ENCODE results near the gene CPLANE1.
"Not testable (repeated sequence)": the region's sequence is repeated elsewhere in the genome, so short reads cannot be mapped to it uniquely, and the experiment has no call there.

CPLANE1 gene

DNA sequence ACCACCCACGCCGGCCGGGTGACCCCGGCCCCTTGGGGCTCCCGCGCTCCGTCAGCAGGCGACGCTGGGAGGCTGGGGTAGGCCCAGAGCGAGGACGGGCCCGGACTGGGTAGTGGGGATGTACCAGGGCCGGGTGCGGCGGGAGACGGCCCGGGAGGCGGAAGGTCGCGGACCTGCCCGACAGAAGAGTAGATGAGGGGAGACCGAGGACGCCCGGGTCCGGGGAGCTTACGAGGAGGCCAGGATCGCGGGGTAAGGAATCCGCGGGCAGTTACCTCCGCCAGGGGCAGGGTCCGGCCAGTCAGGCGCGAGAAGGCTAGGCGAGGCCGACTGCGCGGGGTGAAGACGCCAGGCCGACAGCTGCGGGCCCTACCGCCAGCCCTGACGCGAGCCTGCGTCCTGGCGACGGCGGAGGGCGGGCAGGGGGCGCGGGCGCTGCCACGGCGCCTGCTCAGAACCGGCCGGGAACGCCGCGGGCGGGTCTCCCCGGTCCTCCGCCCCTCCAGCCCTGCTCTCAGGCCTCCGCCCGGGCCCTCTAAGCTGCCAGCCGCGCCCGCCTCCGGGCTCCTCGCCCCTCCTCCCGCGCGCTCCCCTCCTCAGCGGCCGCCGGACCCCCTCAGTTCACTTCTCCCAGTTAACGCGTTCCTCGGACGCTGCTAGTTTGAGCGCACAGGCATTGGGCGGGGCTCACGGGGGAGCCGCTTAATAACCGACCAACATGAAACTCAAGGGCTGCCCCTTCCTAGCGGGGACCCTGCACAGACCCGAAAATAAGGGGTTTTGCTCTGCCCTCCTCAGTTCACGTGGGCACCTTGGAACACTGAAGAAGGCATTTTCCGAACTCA lies at the start of gene CPLANE1:
Gene CPLANE1, minus strand, starts transcription at position 407 of the 845 bp plus-strand sequence. CDS start 1,678 bp downstream, outside the sequence.
- DNase-seq, result peak; percentile 69 to 79

DNA sequence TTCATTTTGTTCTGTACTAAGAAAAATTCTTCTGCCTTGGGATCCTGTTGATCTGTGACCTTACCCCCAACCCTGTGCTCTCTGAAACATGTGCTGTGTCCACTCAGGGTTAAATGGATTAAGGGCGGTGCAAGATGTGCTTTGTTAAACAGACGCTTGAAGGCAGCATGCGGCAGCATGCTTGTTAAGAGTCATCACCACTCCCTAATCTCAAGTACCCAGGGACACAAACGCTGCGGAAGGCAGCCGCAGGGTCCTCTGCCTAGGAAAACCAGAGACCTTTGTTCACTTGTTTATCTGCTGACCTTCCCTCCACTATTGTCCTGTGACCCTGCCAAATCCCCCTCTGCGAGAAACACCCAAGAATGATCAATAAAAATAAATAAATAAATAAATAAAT lies 47.1 kb upstream of the CPLANE1 start:
- not testable (repeated sequence) for DNase-seq

DNA sequence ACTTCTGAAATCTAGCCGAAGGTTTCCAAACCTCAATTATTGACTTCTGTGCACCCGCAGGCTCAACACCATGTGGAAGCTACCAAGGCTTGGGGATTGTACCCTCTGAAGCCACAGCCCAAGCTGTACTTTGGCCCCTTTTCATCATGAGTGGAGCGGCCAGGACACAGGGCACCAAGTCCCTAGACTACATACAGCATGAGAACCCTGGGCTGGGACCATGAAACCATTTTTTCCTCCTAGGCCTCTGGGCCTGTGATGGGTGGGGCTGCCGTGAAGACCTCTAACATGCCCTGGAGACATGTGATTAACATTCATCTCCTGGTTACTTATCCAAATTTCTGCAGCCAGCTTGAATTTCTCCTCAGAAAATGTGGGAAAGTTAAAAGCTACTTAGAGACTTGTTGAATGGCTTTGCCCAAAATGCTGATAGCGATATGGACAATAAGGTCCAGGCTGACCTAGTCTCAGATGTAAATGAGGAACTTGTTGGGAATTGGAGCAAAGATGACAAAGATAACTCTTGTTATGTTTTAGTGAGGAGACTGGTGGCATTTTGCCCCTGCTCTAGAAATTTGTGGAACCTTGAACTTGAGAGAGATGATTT lies 34.1 kb upstream of the CPLANE1 start:
- DNase-seq, result no peak

DNA sequence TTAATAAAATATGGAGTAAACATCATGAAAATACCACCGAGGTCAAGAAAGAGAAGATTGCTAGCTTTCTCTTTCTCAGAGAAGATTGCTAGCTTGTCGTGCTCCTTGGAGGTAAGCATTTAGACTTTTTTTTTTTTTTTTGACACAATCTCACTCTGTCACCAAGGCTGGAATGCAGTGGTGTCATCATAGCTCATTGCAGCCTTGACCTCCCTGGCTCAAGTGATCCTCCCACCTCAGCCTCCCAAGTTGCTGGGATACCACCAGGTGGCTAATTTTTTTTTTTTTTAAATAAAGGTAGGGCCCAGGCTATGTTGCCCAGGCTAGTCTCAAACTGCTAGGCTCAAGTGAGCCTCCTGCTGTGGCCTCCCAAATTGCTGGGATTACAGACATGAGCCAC lies 26.3 kb upstream of the CPLANE1 start:
- DNase-seq, result no peak

DNA sequence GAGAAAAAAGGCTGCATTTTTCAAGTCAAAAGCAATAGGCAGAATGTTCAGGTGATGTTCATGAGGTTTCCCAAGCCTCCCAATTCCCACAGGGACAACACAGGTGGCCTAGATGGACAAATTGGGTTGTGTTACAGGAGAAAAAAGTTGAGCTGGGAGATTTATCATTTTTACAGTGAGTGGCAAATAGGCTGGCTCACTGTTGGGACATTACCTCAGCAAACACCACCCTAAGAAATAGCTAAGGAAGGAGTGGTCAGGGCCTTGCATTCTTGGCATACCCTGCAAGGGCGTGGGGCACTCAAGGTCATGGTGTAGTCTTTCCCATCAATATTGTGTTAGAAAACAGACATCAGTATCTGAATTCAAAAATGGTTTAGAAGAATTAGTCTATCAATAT lies 23.3 kb upstream of the CPLANE1 start:
- no peak for DNase-seq

DNA sequence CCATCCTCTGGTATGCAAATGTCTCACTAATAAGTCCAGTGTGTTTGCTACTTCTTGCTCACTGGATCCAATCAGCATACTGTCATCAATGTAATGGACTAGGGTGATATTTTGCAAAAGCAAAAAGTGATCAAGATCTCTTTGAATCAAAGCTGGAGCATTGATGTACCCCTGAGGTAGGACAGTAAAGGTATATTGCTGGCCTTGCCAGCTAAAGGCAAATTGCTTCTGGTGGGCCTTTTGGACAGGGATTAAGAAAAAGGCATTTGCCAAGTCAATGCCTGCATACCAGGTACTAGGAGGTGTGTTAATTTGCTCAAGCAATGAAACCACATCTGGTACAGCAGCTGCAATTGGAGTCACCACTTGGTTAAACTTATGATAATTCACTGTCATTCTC lies 18.9 kb upstream of the CPLANE1 start:
- not testable (repeated sequence) for DNase-seq

DNA sequence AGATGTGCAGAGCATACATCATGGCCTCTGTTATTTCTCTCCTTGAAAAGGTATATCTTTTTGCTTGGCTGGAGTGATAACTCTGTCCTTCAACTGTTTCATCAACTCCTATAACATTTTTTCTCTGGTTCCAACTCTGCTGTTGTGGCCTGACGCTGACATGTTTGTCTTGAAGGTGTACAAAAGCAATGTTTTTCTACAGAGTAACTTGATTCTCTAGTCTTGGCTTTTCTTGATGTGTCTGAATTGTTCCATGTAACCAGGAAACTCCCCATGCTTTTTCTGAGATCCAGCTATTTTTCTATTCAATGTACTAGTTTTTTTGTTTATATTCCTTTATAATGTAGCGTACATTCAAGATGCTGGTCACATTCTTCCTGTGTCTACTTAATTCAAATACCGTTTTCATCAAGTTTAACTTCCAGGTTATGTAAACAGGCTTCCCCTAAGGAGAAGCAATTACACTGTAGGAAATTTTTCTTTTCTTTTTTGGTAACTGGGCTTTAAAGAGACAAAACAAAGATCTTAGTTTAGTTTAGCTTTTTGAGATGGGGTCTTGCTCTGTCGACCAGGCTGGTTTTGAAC lies 6.7 kb upstream of the CPLANE1 start:
- no peak for DNase-seq

DNA sequence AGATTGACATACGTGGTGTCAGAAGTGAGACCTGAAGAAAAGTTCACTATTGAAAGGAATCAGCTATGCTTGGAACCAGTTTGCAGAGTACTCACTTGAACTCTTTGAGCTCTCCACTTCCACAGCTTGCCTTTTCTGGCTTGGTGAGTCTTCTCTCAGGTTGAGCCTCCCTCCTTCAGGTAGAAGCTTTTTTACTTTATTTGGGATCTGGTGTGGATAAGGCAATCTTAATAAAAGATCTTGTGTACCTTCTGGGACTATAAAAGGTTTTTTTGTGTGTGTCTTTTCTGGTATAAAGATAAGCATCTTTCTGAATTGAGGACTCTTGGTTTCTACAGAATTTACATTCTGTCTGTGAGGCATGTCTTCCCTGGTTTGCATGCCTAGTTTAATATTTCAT lies 5.4 kb upstream of the CPLANE1 start:
- no peak for DNase-seq

DNA sequence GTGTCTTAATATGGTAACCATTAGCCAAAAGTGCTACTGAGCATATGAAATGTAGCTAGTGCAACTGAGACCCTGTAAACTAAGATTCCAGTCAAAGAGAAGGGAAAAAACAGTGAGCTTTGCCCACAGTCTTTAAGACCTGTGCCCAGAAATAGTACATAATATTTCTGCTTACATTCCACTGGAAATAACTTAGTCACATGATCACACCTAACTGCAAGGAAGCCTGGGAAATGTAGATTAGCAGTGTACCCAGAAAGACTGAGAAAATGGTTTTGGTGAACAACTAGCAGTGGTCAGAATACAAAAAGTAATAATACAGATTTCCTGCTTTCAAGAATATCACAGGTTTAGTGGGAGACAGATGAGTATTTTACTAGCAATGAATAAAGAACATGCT lies 2.5 kb upstream of the CPLANE1 start:
- DNase-seq, result no peak

DNA sequence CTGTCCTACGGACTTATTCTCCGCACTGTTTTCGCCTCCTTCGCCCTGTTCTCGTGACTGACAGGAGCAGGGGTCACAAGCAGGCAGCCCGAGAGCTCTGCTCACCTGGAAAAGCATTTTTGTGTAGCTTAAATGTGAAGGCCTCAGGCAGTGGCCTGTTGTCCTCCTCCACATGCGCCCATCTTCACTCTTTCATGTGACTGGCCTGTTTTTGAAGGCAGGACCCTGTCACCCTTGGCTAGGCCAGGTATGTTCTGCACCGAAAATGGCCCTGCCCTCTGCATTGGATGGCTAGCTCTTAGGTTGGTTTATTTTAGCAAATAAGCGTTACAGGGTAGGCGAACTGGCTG lies 614 bp upstream of the CPLANE1 start:
- no peak for DNase-seq

DNA sequence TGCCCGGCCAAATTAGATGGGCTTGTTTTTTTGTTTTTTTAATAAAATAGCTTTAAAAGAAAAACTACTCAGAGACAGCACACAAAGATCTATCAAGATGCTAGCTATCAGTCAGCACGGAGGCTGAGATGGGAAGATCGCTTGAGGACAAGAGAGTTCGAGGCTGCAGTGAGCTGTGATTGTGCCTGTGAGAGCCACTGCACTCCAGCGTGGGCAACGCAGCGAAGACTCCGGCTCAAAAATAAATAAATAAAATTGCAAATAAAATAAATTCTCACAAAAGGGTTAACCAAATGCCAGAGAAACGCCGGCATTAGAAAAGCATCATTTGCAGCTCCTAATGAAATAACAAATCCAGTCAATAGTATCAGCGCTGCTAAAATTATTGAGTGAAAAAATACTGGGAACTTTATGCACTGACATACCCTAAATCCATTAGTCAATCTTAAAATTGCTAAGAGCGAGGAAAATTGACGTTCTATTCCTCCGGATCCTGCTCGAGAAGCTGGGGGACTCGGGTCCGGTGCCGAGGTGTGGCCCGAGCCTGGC lies 681 bp downstream of the CPLANE1 start:
- DNase-seq, result peak in 1 of 2 experiments; percentile 23

DNA sequence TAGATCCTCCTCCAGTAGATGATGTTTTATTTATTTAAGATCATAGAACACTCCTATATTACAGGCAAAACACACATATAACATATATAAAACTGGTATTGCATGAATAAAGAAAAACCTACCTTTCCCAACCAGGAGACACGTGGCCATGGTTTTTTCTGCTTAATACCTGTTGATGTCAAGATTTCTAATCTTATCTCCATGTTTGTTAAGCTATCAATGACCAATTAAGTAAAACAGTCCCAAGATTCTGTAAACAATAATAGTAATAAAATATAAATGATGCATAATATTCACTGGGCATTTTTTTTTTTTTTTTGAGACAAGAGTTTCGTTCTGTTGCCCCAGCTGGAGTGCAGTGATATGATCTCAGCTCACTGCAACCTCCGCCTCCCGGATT lies 1.7 kb downstream of the CPLANE1 start:
- DNase-seq, result no peak

DNA sequence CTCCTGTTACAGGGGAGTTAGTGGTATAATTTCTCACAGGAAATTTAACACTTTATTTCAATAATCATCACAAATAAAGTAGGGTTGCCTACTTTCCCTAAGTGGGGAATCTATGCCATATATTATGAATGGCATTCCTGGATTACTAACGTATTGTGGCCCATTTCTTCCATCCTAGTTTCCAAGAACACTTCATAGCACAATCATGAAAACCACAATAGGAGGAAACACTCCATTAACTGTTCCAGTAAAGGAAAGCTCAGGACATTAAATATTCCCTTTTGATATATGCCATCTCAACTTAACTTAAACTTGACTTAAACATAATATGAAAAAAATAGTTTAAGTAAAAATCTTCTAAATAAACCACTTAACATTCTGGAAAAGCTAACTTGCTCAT lies 2.1 kb downstream of the CPLANE1 start:
- DNase-seq, result no peak

DNA sequence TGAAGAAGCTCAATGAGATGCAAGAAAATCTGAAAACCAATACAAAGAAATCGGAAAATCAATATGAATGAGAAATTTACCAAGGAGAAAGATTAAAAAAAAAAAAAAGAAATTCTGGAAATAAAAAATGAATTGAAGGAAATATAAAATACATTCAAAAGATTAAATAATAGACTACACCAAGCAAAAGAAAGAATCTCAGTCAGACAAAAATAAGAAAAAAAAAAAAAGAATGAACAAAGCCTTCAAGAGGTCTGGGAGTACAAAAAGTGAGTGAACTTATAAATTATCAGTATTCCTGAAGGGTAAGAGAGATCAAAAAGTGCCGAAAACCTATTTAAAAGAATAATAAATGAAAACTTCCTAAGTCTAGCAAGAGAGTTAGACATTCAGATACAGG lies 14.9 kb downstream of the CPLANE1 start:
- DNase-seq, result no peak

DNA sequence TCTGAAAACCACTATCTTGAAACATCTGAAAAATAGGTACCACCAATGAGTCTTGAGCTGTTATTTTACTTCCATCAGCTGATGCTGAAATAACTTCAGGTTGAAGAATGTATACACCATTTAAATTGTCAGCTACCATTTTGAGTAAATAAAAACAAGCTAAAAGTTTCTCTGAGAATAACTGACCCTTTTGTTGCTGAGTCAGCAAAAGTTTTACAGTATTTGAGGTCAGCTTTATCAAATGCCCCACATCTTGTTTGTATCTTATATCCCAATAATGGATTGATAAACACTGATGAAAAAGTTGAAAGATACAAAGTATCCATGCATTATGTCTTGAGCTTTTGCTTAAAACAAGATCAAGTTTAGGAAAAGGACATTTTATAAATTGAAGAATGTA lies 22.8 kb downstream of the CPLANE1 start:
- no peak for DNase-seq

DNA sequence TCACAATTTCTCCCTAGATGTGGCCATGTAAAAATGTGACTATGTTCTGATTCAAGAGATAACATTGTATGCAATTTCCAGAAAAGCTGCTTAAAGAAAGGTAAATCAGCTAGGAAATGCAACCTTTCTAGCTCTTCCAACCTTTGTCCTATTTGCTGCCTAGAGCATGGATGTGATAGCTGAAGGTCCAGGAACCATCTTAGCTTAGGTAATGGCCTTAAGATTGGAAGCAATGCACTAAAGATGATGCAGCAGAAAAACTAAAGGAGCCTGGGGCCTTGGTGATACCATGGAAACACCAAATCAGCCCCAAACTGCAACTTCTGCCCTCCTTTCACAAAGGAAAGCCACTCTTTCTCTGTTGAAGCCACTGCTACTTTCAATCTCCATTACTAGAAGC lies 27.0 kb downstream of the CPLANE1 start:
- DNase-seq, result no peak

DNA sequence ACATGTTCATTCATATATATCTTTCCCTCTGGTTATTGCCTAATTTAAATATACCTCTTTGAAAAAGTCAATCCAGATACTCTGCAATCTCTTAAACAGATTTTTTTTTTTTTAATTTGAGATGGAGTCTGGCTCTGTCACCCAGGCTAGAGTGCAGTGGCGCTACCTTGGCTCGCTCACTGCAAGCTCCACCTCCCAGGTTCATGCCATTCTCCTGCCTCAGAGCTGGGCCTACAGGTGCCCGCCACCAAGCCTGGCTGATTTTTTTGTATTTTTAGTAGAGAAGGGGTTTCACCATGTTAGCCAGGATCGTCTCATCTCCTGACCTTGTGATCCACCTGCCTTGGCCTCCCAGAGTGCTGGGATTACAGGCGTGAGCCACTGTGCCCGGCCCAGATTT lies 28.8 kb downstream of the CPLANE1 start:
- not testable (repeated sequence) for DNase-seq

DNA sequence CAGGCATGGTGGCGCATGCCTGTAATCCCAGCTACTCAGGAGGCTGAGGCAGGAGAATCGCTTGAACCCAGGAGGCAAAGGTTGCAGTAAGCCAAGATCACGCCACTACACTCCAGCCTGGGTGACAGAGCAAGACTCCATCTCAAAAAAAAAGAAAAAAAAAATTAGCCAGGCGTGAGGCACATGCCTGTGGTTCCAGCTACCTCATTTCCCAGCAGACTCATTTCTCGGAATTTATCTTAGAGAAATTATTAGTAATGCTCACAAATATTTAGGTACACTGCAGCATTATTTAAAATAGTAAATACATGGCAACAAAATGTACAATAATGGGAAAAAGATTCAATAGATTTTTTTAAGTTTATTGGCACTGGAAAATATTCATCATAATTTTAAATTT lies 29.8 kb downstream of the CPLANE1 start:
- DNase-seq, result not testable (repeated sequence)

DNA sequence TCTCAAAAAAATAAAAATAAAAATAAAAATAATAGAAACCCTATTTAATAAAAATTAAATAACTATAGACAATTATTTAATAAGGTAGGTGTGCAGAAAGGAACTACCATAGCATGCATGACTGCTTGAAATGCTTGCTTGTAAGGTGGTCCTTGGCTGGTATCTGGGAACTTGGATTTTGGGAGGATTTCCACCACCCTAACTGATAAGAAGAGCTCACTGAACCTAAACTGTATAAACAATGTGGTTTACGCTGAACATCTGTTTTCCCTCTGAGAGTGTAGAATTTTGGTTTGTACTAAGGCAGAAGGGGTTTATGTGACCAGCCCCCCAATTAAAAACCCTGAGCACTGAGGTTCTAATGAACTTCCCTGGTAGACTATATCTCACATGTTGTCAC lies 31.2 kb downstream of the CPLANE1 start:
- DNase-seq, result no peak

DNA sequence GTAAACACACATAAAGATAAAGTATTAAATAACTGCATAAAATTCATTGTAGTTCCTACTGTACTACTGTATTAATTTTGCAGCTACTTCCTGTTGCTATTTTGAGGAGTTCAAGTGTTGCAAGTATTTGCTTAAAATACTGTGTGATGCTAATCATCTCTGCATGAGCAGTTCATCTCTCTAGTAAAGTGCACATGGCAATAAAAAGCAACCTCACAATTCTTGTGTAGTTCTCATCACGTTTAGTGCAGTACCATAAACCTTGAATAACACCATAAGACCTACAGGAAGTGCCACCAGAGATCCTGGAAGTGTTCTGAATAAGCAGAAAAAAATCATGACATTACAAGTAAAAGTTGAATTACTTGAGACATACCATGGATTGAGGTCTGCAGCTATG lies 34.6 kb downstream of the CPLANE1 start:
- DNase-seq, result no peak

DNA sequence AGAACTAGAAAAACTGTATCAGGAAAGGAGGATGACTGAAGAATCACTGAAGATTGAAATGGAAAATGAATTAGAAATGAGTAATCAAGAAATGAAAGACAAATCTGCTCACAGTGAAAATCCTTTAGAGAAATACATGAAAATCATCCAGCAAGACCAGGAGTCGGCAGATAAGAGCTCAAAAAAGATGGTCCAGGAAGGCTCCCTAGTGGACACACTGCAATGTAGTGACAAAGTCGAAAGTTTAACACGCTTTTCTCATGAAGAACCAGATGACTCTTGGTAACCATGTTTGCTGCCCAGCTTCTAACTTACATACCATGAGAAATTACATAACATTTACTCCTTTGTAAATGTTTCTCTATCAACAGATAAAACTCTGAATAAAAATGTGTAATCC lies 37.1 kb downstream of the CPLANE1 start:
- no peak for DNase-seq

DNA sequence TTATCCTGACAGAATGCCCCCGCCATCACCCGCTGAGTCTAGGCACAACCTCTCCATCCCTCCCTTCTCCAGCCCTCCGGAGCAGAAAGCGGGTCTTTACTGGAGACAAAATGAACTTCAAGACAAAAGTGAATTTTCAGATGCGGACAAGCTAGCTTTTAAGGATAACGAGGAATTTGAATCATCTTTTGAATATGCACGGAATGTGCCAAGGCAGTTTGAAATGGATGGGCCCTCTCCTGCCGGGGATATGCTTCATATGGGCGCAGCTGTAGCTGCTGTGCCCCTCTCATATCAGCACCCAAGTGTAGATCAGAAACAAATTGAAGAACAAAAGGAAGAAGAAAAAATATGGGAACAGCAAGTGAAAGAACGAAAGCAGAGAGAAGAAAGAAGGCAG lies 37.5 kb downstream of the CPLANE1 start:
- DNase-seq, result no peak

DNA sequence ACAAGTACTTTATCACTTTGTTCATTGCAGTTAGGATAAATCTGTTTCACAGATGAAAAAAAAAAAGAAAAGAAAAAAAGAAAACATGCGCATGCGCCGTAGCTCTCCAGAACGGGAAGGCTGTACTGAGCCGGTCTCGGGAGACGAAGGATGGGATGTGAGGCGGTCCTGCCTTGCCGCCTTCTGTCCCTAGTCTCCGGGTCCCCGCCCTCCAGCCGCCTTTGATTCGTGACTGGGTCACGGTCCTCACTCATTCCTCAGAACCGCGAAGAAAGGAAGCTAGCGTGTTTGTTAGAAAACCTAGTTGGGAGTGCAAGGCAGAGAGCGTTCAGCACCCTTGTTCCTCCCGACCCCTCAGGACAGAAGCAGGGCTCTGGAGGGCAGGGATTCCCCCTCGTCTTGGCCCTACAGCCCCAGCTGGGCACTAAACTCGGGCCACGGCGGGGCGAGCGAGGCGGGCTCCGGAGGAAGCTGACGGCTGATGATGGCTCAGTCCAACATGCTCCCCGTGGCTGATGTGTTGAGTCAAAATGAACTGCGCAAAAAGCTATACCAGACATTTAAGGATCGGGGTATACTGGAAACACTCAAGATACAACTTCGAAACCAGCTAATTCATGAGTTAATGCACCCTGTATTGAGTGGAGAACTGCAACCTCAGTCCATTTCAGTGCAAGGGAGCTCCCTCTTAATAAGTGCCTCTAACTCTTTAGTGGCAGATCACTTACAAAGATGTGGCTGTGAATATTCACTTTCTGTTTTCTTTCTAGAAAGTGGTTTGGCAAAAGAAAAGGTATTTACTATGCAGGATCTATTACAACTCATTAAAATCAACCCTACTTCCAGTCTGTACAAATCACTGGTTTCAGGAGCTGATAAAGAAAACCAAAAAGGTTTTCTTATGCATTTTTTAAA lies 40.0 kb downstream of the CPLANE1 start:
- DNase-seq, result peak; percentile 25 to 27
